ENCODE results near the gene DFFA.
"Not testable (repeated sequence)": the region's sequence is repeated elsewhere in the genome, so short reads cannot be mapped to it uniquely, and the experiment has no call there.

Gene DFFA

DNA sequence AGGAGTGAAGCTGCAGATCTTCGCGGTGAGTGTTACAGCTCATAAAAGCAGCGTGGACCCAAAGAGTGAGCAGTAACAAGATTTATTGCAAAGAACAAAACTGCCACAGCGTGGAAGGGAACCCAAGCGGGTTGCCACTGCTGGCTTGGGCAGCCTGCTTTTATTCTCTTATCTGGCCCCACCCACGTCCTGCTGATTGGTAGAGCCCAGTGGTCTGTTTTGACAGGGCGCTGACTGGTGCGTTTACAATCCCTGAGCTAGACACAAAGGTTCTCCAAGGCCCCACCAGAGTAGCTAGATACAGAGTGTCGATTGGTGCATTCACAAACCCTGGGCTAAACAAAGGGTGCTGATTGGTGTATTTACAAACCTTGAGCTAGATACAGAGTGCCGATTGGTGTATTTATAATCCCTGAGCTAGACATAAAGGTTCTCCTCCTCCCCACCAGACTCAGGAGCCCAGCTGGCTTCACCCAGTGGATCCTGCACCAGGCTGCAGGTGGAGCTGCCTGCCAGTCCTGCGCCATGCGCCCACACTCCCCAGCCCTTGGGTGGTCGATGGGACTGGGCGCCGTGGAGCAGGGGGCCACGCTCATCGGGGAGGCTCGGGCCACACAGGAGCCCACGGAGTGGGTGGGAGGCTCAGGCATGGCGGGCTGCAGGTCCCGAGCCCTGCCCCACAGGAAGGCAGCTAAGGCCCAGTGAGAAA is 46.3 kb downstream of the DFFA start:
- not testable (repeated sequence) for DNase-seq

DNA sequence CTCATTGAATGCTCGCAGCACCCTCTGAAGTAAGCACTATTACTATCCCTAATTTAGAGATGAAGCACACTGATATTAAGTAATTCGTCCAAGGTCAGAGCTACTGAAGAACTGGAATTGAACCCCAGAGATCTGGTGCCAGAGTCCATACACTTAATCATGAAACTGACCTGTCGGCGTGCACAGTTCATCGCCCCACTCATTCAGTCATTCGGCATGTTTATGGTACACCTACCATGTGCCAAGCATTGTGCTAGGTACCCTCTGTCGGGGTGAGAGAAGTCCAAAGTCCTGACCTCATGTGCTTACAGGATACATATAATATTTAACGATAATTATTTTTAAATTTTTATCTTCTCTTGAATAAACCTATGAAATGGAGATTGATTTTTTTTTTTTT is 47.7 kb downstream of the DFFA start:
- DNase-seq, result no peak

DNA sequence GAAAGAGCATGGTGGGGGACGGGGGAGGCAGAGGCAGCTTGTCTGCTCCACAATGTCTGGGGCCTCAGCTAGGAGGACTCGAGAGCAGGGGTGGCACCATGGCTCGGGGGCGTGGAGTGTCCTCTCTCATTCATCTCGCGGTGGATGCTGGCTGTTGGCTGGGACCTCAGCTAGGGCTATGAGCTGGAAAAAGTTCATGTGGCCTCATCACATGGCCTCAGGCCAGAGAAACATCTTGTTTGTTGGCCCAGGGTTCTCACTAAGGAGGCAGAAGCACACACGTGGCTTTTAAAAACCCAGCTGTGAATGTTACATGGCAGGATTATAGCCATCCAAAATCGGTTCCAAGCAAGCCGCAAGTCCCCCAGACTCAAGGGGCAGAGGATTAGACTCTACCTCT is 48.3 kb downstream of the DFFA start:
- no peak for DNase-seq

DNA sequence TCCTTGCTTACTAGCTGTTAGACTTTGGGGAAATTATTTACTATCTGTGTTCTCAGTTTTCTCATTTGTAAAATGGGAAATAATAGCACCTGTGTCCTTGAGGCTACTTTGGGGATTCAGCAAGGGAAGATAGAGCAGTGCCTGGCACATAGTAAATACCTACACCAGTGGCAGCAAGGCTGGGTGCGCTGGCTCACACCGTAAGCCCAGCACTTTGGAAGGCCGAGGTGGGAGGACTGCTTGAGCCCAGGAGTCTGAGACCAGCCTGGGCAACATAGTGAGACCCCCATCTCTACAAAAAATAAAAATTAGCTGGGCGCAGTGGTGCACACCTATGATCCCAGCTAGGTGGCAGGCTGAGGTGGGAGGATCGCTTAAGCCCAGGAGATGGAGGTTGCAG is 50.7 kb downstream of the DFFA start:
- no peak for DNase-seq

DNA sequence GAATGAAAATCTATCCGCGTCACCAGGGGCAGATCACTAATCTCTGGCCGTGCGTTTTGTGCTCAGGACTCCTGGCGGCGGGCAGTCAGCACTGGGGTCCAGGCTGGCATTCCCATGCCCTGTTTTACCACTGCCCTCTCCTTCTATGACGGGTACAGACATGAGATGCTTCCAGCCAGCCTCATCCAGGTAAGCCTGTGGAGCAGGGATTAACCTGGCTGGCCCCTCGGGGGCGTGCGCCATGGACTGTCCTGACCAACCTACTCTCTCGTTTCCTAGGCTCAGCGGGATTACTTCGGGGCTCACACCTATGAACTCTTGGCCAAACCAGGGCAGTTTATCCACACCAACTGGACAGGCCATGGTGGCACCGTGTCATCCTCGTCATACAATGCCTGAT is 53.0 kb downstream of the DFFA start:
- no peak for DNase-seq

DNA sequence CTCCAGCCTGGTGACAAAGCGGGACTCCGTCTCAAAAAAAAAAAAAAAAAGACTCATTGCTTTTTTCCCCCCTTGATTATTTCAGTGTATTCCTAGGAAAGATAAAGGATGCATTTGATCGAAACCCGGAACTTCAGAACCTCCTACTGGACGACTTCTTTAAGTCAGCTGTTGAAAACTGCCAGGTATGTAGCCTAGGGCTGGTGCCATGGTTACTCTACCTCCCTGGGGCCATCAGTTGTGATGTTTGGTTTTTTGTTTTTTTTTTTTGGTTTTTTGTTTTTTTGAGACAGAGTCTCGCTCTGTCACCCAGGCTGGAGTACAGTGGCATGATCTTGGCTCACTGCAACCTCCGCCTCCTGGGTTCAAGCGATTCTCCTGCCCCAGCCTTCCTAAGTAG is 53.6 kb downstream of the DFFA start:
- not testable (repeated sequence) for DNase-seq

DNA sequence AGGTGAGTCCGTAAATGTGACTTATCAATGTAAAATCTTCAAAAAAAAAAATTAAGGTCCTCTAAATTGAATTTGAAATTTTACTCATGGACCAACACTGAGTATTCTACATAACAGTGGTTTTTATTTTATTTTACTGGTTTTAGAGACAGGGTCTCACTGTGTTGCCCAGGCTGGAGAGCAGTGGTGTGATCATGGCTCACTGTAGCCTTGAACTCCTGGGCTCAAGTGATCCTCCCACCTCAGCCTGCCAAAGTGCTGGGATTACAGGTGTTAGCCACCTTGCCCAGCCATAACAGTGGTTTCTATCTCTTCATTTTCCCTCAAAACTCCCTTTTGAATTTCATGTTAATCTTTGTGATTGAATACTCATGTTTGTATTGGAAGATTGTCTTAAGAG is 56.4 kb downstream of the DFFA start:
- not testable (repeated sequence) for DNase-seq

DNA sequence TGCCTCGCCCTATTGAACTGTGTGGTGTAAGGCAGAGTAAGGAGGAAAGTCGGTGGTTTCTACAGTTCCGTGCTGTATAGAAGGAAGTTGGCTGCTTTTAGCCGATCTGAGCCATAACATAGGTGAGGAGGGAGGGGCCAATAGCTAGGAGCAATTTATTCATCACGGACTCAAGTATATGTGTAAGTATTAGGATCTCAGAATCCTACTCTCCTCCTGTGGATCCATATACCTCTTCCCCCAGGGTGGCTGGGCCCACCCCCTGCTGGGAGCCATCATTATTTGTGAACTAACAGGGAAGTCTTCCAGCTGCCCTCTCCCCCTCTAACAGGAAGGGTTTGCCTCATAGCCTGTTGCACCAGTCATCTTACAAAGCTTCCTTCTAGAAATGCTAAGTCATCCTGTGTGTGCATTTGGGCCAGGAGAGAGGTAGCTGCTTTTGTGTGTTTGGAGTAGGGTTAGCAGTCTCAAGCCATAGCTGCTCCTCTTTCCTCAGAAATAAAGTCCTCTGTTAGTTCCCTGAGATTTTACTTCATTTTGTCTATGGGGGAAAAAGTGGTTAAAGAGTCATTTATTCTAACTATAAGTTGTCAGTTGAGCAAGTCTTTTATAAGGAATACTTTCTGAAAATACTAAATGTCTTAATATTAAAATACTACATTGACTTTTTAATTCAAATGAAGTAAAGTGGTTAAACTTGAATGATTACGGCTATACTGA is 57.0 kb downstream of the DFFA start:
- DNase-seq, result no peak

DNA sequence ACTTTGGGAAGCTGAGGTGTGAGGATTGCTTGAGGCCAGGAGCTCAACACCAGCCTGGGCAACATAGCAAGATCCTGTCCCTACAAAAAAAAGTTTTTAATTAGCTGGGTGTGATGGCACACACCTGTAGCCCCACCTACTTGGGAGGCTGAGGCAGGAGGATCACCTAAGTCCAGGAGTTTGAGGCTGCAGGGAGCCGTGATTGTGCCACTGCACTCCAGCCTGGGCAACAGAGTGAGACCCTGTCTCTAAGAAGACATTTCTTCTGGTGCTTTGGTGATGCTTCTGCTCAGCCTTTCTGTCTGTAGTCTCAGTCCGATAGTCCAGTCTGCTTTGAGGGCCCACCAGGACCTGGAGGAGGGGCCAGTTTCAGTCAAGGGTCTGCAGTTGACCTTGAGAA is 65.1 kb downstream of the DFFA start:
- no peak for DNase-seq
